ENCODE data around the gene MTPN. TPM values are rescaled to one million over a fixed set of nuclear protein-coding genes. Genes with fewer than 3 reads are reported as not detected.

The MTPN gene
- total and polyA plus RNA-seq, 8 donors: 33.2 to 99.3 (median 59.4) TPM

- H3K27me3 ChIP-seq: no peaks in the 10 kb centered on the region
- H3K27ac ChIP-seq: peak overlapping the region in 2 of 5 donors; percentile 14 to 20
- peak in 1 of 2 donors; percentile 74 for DNase-seq
- intact Hi-C loops (cut with DNase I; ENCODE audit: low total_unique reads): no loop called here
- H3K4me3 ChIP-seq: no peak overlapping the region
- 61 to 86% (median 63%) methylated on average over 3 of the region's 3 CpGs for WGBS, 5 donors
- H3K4me1 ChIP-seq: no peaks in the 10 kb centered on the region
- H3K36me3 ChIP-seq: no peaks in the 10 kb centered on the region
- no peaks in the 10 kb centered on the region for H3K9me3 ChIP-seq
- TF ChIP-seq POLR2A (IDR thresholded peaks at IDR 0.05) (no peak), POLR2AphosphoS5 (IDR thresholded peaks at IDR 0.05) (no peak), EP300 (IDR thresholded peaks at IDR 0.05) (no peak), CTCF (IDR thresholded peaks at IDR 0.05) (no peak)
Observed at GRCh38 chr7:135911099-135911498, 66.1 kb downstream of the MTPN start.

- intact Hi-C loops (cut with DNase I; ENCODE audit: low total_unique reads): no loop called here
- no peak for DNase-seq
- Histone ChIP-seq H3K27me3 (no peaks in the 10 kb centered on the region), H3K4me3 (no peak overlapping the region), H3K27ac (peak overlapping the region in 2 of 5 donors; percentile 14 to 20), H3K9me3 (no peaks in the 10 kb centered on the region), H3K36me3 (no peaks in the 10 kb centered on the region), H3K4me1 (no peaks in the 10 kb centered on the region)
- WGBS, 5 donors: 63 to 69% (median 66%) methylated on average over 2 of the region's 2 CpGs
- TF ChIP-seq CTCF (IDR thresholded peaks at IDR 0.05) (no peak), POLR2AphosphoS5 (IDR thresholded peaks at IDR 0.05) (no peak), POLR2A (IDR thresholded peaks at IDR 0.05) (no peak), EP300 (IDR thresholded peaks at IDR 0.05) (no peak)
Observed at GRCh38 chr7:135910393-135911036, 66.6 kb downstream of the MTPN start.

- H3K27ac ChIP-seq: no peak overlapping the region
- no peaks in the 10 kb centered on the region for H3K36me3 ChIP-seq
- WGBS, 5 donors: 70 to 78% (median 72%) methylated on average over 4 of the region's 4 CpGs
- no peaks in the 10 kb centered on the region for H3K9me3 ChIP-seq
- H3K4me1 ChIP-seq: no peaks in the 10 kb centered on the region
- no peak overlapping the region for H3K4me3 ChIP-seq
- no peak for DNase-seq
- intact Hi-C loops (cut with DNase I; ENCODE audit: low total_unique reads): no loop called here
- no peak for TF ChIP-seq EP300 (IDR thresholded peaks at IDR 0.05)
- TF ChIP-seq CTCF (IDR thresholded peaks at IDR 0.05): no peak
- no peak for TF ChIP-seq POLR2AphosphoS5 (IDR thresholded peaks at IDR 0.05)
- no peak for TF ChIP-seq POLR2A (IDR thresholded peaks at IDR 0.05)
- H3K27me3 ChIP-seq: no peaks in the 10 kb centered on the region
Observed at GRCh38 chr7:135905858-135906257, 71.3 kb downstream of the MTPN start.

- Histone ChIP-seq H3K27me3 (no peaks in the 10 kb centered on the region), H3K4me3 (no peak overlapping the region), H3K36me3 (no peaks in the 10 kb centered on the region), H3K27ac (no peak overlapping the region), H3K4me1 (no peaks in the 10 kb centered on the region), H3K9me3 (no peaks in the 10 kb centered on the region)
- no peak for DNase-seq
- intact Hi-C loops (cut with DNase I; ENCODE audit: low total_unique reads): no loop called here
- TF ChIP-seq POLR2AphosphoS5 (IDR thresholded peaks at IDR 0.05): no peak
- TF ChIP-seq POLR2A (IDR thresholded peaks at IDR 0.05): no peak
- TF ChIP-seq EP300 (IDR thresholded peaks at IDR 0.05): no peak
- TF ChIP-seq CTCF (IDR thresholded peaks at IDR 0.05): no peak
- 81 to 89% (median 85%) methylated on average over 4 of the region's 4 CpGs for WGBS, 5 donors
Observed at GRCh38 chr7:135905355-135905754, 71.8 kb downstream of the MTPN start.
